T-cell (primary cell): Measurements from ENCODE around the gene FBXL13. TPM values are rescaled to one million over a fixed set of nuclear protein-coding genes. Genes with fewer than 3 reads are reported as not detected.

ENCODE experiments used
- ATAC-seq, 4 experiments: fragments of 200-7000 bp in 3 of 4; fragments of 150-1000 bp in 1 of 4; cut with Tn5 transposase; replicated peaks in 1 of 4; 1 replicate in 3 of 4; 2 replicates in 1 of 4; pipeline ENCODE4 v1.10.0; 2021; ENCODE audit warnings: moderate library complexity in 3 of 4, mild to moderate bottlenecking in 2 of 4, moderate number of reproducible peaks in 1 of 4
- CTCF ChIA-PET, 2 donors: fragments of 300-600 bp; sonication (Branson Sonifier 250); formaldehyde crosslinking; loops; one replicate each; lab custom pipeline; 2022; ENCODE audit warnings: antibody characterized with exemption in 2 of 2; lab: Charles Lee
- POLR2A ChIA-PET, 2 donors: fragments of 300-600 bp; sonication (Branson Sonifier 250); formaldehyde crosslinking; loops; one replicate each; lab custom pipeline; 2022; ENCODE audit warnings: antibody characterized with exemption in 2 of 2; lab: Charles Lee
- DNase-seq, 35 experiments: peaks; one replicate each; pipeline versions ENCODE4 v3.0.0 to v3.0.0-alpha.2; 2013 to 2023
- H3K27ac ChIP-seq: one replicate; pipeline ENCODE4 v1.5.1; 2013; ENCODE audit warnings: low read length
- H3K27me3 ChIP-seq, 2 experiments: replicated peaks in 1 of 2; 1 replicate in 1 of 2; 2 replicates in 1 of 2; pipeline versions ENCODE4 v1.6.1 to v1.7.0; 2013; ENCODE audit warnings: low read length in 1 of 2, mixed read lengths in 1 of 2; ENCODE audit not compliant: control insufficient read depth in 2 of 2, insufficient read depth in 2 of 2; ENCODE audit errors: extremely low read depth in 1 of 2
- H3K36me3 ChIP-seq, 2 donors: 1 replicate in 1 of 2; 2 replicates in 1 of 2; pipeline versions ENCODE4 v1.6.1 to v1.7.0; 2013; ENCODE audit warnings: low read length in 1 of 2; ENCODE audit not compliant: control insufficient read depth in 2 of 2, insufficient read depth in 1 of 2; ENCODE audit errors: extremely low read depth in 1 of 2
- H3K4me1 ChIP-seq, 2 experiments: 1 replicate in 1 of 2; 2 replicates in 1 of 2; pipeline versions ENCODE4 v1.6.1 to v1.7.0; 2013; ENCODE audit warnings: low read length in 2 of 2, mixed read lengths in 1 of 2; ENCODE audit not compliant: insufficient read depth in 2 of 2, control insufficient read depth in 1 of 2; ENCODE audit errors: extremely low read depth in 1 of 2
- H3K4me3 ChIP-seq, 2 donors: 1 replicate in 1 of 2; 2 replicates in 1 of 2; pipeline versions ENCODE4 v1.5.1 to v1.7.0; 2013; ENCODE audit warnings: mild to moderate bottlenecking in 2 of 2, low read length in 1 of 2, moderate library complexity in 1 of 2; ENCODE audit not compliant: control insufficient read depth in 1 of 2; ENCODE audit errors: extremely low read depth in 1 of 2
- H3K9me3 ChIP-seq: 2 replicates; pipeline ENCODE4 v1.7.0; 2013
- H3K27ac Mint-ChIP-seq, 2 donors: one replicate each; pipeline ENCODE4 v1.8.0; 2020 to 2021; ENCODE audit warnings: mild to moderate bottlenecking in 2 of 2, mixed read lengths in 2 of 2
- H3K27me3 Mint-ChIP-seq, 2 donors: one replicate each; pipeline ENCODE4 v1.8.0; 2021 to 2022; ENCODE audit warnings: mixed read lengths in 2 of 2
- H3K36me3 Mint-ChIP-seq: one replicate; pipeline ENCODE4 v1.8.0; 2021; ENCODE audit warnings: mixed read lengths
- H3K4me1 Mint-ChIP-seq, 3 donors: one replicate each; pipeline ENCODE4 v1.8.0; 2020 to 2022; ENCODE audit warnings: mixed read lengths in 3 of 3, mild to moderate bottlenecking in 1 of 3
- H3K4me3 Mint-ChIP-seq, 3 donors: one replicate each; pipeline ENCODE4 v1.8.0; 2020 to 2022; ENCODE audit warnings: mild to moderate bottlenecking in 3 of 3, mixed read lengths in 3 of 3, moderate library complexity in 3 of 3
- H3K9me3 Mint-ChIP-seq, 3 donors: one replicate each; pipeline ENCODE4 v1.8.0; 2020 to 2022; ENCODE audit warnings: mixed read lengths in 3 of 3
- WGBS: methylation state at CpG from one replicate; pipeline ENCODE4 v1.1.5; 2013; ENCODE audit warnings: missing lambda C conversion rate; ENCODE audit not compliant: insufficient coverage; 5-methylcytosine and 5-hydroxymethylcytosine counted together
- total RNA-seq, 35 experiments: library from RNA in 6 of 35; stranded (reverse) in 6 of 35; fragments of 120-200 nt in 1 of 35; gene quantifications; one replicate each; pipeline versions ENCODE4 v1.2.1 to v1.2.4 and lab custom pipeline; 2013 to 2026

Gene FBXL13
- total RNA-seq, 5 donors from 2014 or later (not counting 1 experiment from before 2014, with no cell fraction given): 1.3 to 2.7 (median 1.4) TPM

DNA sequence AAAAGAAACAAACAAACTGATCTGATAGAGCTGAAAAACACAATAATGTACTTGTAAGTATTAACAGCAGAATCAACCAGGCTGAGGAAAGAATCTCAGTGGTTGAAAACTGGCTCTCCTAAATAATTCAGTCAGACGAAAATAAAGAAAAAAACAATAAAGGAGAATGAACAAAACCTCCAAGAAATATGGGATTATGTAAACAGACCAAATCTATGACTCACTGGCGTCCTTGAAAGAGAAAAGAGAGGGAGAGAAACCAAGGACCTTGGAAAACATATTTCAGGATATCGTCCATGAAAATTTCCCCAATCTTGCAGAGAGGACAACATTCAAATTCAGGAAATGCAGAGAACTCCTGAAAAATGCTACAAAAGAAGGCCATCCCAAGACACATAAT, 62.9 kb downstream of the FBXL13 start:
- peaks cover 0 to 17% (median 6%) of the 10 kb centered on the region in 3 donors for H3K9me3 Mint-ChIP-seq
- POLR2A ChIA-PET: no interaction called here
- DNase-seq: no peak
- H3K4me3 Mint-ChIP-seq: no peak overlapping the region
- WGBS: 100% methylated on average over 1 of the region's 3 CpGs
- no peak for ATAC-seq
- H3K27me3 Mint-ChIP-seq: peaks cover 0 to 8% of the 10 kb centered on the region in 2 donors
- Histone ChIP-seq H3K27ac (no peak overlapping the region), H3K4me1 (no peaks in the 10 kb centered on the region), H3K36me3 (no peaks in the 10 kb centered on the region), H3K9me3 (no peaks in the 10 kb centered on the region), H3K27me3 (peaks cover 0 to 17% of the 10 kb centered on the region in 2 experiments), H3K4me3 (no peak overlapping the region)
- H3K27ac Mint-ChIP-seq: no peak overlapping the region
- H3K36me3 Mint-ChIP-seq: peaks cover 6% of the 10 kb centered on the region
- H3K4me1 Mint-ChIP-seq: peaks cover 0 to 5% (median 2%) of the 10 kb centered on the region in 3 donors
- CTCF ChIA-PET: no interaction called here

GRCh38 chr7:103010211-103010610, 64.4 kb downstream of the FBXL13 start:
- no peak for DNase-seq
- no peak overlapping the region for H3K27ac Mint-ChIP-seq
- Histone ChIP-seq H3K27me3 (peaks cover 0 to 17% of the 10 kb centered on the region in 2 experiments), H3K27ac (no peak overlapping the region), H3K36me3 (no peaks in the 10 kb centered on the region), H3K4me3 (no peak overlapping the region), H3K9me3 (no peaks in the 10 kb centered on the region), H3K4me1 (no peaks in the 10 kb centered on the region)
- no peak overlapping the region for H3K4me3 Mint-ChIP-seq
- ChIA-PET POLR2A (no interaction called here), CTCF (interaction anchor here in 1 of 2 donors (0.7 kb wide), 1 partner anchor 18 kb away, joined by 3 read pairs; no protein-coding TSS in a partner anchor)
- H3K9me3 Mint-ChIP-seq: peaks cover 0 to 12% (median 4%) of the 10 kb centered on the region in 3 donors
- no peak for ATAC-seq
- H3K4me1 Mint-ChIP-seq: peaks cover 0 to 5% (median 2%) of the 10 kb centered on the region in 3 donors
- no CpG with 5 or more reads among the region's 1 CpG for WGBS
- H3K36me3 Mint-ChIP-seq: peaks cover 11% of the 10 kb centered on the region
- peaks cover 0 to 8% of the 10 kb centered on the region in 2 donors for H3K27me3 Mint-ChIP-seq

DNA sequence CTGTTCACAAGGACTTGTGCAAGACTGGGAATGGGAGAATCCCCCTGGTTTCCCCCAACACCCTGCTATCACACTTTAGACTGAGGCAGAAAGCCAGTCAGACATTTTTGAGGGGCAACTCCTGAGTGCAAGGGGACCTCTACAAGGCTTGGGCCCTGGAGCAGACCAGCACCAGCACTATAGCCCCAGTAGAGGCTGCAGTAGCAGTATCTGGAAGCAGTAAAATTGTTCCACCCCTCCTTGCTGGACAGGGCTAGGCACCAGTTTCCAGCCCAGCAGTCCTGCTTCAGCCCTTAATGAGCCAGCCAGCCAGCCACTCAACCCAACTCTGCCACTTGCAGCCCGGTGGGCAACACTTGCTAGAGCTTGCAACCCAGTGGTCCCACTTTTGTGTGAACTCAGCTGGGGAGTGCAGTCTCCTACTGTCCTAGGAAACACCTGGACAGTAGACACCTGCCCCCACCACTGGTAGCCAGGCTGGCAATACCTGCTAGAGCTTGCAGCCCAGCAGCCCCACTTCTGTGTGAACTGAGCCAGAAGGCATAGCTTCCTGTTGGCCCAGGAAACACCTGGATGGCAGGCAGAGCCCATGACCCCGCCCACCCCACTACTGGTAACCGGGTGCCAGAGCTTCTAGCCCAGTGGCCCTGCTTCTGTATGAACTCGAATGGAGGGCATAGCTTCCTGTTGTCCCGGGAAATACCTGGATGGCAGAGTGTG, 65.0 kb downstream of the FBXL13 start:
- H3K9me3 ChIP-seq: no peaks in the 10 kb centered on the region
- Mint-ChIP-seq H3K4me1 (peaks cover 0 to 5% (median 2%) of the 10 kb centered on the region in 3 donors), H3K27ac (no peak overlapping the region), H3K36me3 (peaks cover 14% of the 10 kb centered on the region), H3K4me3 (no peak overlapping the region), H3K9me3 (peaks cover 0 to 11% (median 4%) of the 10 kb centered on the region in 3 donors), H3K27me3 (peaks cover 0 to 8% of the 10 kb centered on the region in 2 donors)
- POLR2A ChIA-PET: no interaction called here
- peaks cover 0 to 17% of the 10 kb centered on the region in 2 experiments for H3K27me3 ChIP-seq
- no peaks in the 10 kb centered on the region for H3K36me3 ChIP-seq
- no peak overlapping the region for H3K27ac ChIP-seq
- CTCF ChIA-PET: interaction anchor here in 1 of 2 donors (0.7 kb wide), 1 partner anchor 18 kb away, joined by 3 read pairs; no protein-coding TSS in a partner anchor
- 4% methylated on average over 3 of the region's 5 CpGs for WGBS
- H3K4me1 ChIP-seq: no peaks in the 10 kb centered on the region
- no peak overlapping the region for H3K4me3 ChIP-seq
- no peak for ATAC-seq
- DNase-seq: peak in 1 of 35 experiments; percentile 19

GRCh38 chr7:103003004-103003403, 71.6 kb downstream of the FBXL13 start:
- Histone ChIP-seq H3K36me3 (no peaks in the 10 kb centered on the region), H3K4me3 (no peak overlapping the region), H3K4me1 (no peaks in the 10 kb centered on the region), H3K27ac (no peak overlapping the region), H3K27me3 (no peaks in the 10 kb centered on the region), H3K9me3 (peaks cover 3% of the 10 kb centered on the region)
- ChIA-PET POLR2A (interaction anchor here in 1 of 2 donors (0.6 kb wide), 2 partner anchors 24 to 57 kb away, joined by 3 to 7 read pairs; no protein-coding TSS in a partner anchor), CTCF (no interaction called here)
- no peak overlapping the region for H3K4me3 Mint-ChIP-seq
- peaks cover 12 to 30% (median 21%) of the 10 kb centered on the region in 3 donors for H3K9me3 Mint-ChIP-seq
- WGBS: no CpG with 5 or more reads among the region's 1 CpG
- H3K27ac Mint-ChIP-seq: no peak overlapping the region
- peaks cover 21% of the 10 kb centered on the region for H3K36me3 Mint-ChIP-seq
- no peak for ATAC-seq
- DNase-seq: no peak
- H3K27me3 Mint-ChIP-seq: peaks cover 4 to 6% of the 10 kb centered on the region in 2 donors
- H3K4me1 Mint-ChIP-seq: no peaks in the 10 kb centered on the region

DNA sequence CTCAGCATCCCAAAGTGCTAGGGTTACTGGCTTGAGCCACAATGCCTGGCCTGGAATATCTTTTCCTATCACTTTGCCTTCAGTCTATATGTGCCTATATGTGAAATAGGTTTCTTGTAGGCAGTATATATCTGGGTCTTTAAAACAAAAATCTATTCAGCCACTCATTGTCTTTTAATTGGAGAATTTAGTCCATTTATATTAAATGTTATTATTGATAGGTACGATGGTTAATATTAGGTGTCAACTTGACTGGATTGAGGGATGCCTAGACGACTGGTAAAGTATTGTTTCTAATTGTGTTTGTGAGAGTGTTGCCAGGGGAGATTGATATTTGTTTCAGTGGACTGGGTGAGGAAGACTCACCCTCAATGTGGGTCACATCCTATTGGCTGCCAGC, 73.4 kb downstream of the FBXL13 start:
- ChIA-PET POLR2A (no interaction called here), CTCF (no interaction called here)
- no peaks in the 10 kb centered on the region for H3K4me1 Mint-ChIP-seq
- WGBS: no CpG with 5 or more reads among the region's 2 CpGs
- Histone ChIP-seq H3K4me3 (no peak overlapping the region), H3K27ac (no peak overlapping the region), H3K9me3 (peaks cover 3% of the 10 kb centered on the region), H3K36me3 (no peaks in the 10 kb centered on the region), H3K27me3 (no peaks in the 10 kb centered on the region), H3K4me1 (no peaks in the 10 kb centered on the region)
- H3K27ac Mint-ChIP-seq: no peak overlapping the region
- no peak overlapping the region for H3K4me3 Mint-ChIP-seq
- peaks cover 20% of the 10 kb centered on the region for H3K36me3 Mint-ChIP-seq
- no peak for ATAC-seq
- H3K27me3 Mint-ChIP-seq: peaks cover 0 to 4% of the 10 kb centered on the region in 2 donors
- peaks cover 12 to 30% (median 21%) of the 10 kb centered on the region in 3 donors for H3K9me3 Mint-ChIP-seq
- no peak for DNase-seq

GRCh38 chr7:102996957-102997356, 77.6 kb downstream of the FBXL13 start:
- Histone ChIP-seq H3K27me3 (no peaks in the 10 kb centered on the region), H3K4me1 (no peaks in the 10 kb centered on the region), H3K9me3 (no peaks in the 10 kb centered on the region), H3K36me3 (no peaks in the 10 kb centered on the region), H3K27ac (no peak overlapping the region), H3K4me3 (no peak overlapping the region)
- Mint-ChIP-seq H3K9me3 (peaks cover 2 to 12% (median 10%) of the 10 kb centered on the region in 3 donors), H3K27ac (no peak overlapping the region), H3K27me3 (peaks cover 0 to 4% of the 10 kb centered on the region in 2 donors), H3K36me3 (peaks cover 7% of the 10 kb centered on the region), H3K4me3 (no peak overlapping the region), H3K4me1 (no peaks in the 10 kb centered on the region)
- ChIA-PET POLR2A (no interaction called here), CTCF (no interaction called here)
- no CpG with 5 or more reads among the region's 5 CpGs for WGBS
- DNase-seq (no peak), ATAC-seq (no peak)
